GM10266 (cell line): ENCODE data around the gene C1orf185.
"Not testable (repeated sequence)": the region's sequence is repeated elsewhere in the genome, so short reads cannot be mapped to it uniquely, and the experiment has no call there.

Experiments
- DNase-seq: peaks from one replicate; pipeline ENCODE4 v3.0.0; 2012; ENCODE audit errors: extremely low spot score
- TF ChIP-seq, protein P1 (sequence below): IDR thresholded peaks from 2 replicates; pipeline ENCODE4 v1.5.1; 2012; ENCODE audit warnings: mild to moderate bottlenecking, low read depth; ENCODE audit not compliant: control insufficient read depth, insufficient read depth; ENCODE audit errors: missing control alignments

C1orf185 gene

DNA sequence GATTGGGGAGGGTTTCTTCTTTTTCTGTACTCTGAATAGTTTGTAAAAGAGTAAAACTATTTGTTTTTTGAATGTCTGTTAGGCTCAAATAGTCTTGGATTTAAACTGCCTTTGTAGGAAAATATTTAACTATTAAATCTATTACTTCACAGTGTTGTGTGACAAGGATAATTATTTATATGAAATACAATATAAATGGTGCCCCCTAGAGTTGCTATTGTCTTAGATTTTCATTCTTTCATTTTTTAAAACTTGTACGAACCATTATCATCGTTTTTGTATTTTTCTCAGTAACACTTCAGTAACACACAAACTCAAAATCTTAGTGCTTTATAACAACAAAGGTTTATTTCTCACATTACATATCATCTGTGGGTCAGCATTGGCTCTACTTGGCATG is 37.4 kb downstream of the C1orf185 start:
- DNase-seq, result no peak
- TF ChIP-seq, protein P1, sequence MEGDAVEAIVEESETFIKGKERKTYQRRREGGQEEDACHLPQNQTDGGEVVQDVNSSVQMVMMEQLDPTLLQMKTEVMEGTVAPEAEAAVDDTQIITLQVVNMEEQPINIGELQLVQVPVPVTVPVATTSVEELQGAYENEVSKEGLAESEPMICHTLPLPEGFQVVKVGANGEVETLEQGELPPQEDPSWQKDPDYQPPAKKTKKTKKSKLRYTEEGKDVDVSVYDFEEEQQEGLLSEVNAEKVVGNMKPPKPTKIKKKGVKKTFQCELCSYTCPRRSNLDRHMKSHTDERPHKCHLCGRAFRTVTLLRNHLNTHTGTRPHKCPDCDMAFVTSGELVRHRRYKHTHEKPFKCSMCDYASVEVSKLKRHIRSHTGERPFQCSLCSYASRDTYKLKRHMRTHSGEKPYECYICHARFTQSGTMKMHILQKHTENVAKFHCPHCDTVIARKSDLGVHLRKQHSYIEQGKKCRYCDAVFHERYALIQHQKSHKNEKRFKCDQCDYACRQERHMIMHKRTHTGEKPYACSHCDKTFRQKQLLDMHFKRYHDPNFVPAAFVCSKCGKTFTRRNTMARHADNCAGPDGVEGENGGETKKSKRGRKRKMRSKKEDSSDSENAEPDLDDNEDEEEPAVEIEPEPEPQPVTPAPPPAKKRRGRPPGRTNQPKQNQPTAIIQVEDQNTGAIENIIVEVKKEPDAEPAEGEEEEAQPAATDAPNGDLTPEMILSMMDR, result no peak

- TF ChIP-seq, protein P1, result no peak
Observed at GRCh38 chr1:51147394-51147793, 45.4 kb downstream of the C1orf185 start.

DNA sequence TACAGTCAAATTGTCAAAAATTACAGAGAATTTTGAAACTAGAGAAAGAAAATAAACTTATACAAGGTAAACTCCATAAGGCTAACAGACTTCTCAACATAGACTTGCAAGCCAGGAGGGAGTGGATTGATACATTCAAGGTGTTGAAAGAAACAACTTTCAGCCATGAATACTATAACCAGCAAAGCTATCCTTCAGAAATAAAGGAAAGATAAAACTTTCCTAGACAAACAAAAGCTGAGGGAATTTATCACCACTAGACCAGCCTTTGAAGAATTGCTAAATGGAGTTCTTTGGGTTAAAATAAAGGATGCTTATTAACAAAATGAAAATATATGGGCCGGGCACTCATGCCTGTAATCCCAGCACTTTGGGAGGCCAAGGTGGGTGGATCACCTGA is 52.7 kb downstream of the C1orf185 start:
- DNase-seq, result no peak
- TF ChIP-seq, protein P1, result no peak

More at GRCh38 chr1:51147394-51147793, 45.4 kb downstream of the C1orf185 start:
- no peak for DNase-seq

DNA sequence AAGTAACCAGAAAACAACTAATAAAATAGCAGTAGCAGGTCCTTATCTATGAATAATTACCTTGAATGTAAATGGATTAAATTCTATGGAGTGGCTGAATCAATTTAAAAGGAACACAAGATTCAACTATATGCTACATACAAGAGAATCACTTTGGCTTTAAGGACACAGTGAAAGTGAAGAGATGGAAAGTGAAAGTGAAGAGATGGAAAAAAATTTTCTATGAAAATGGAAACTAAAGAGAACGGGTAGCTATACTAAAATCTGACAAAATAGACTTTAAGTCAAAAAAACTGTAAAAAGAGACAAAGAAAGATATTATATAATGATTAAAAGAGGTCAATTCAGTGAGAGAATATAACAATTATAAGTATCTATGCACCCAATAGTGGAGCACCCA is 54.7 kb downstream of the C1orf185 start:
- TF ChIP-seq, protein P1, result no peak
- DNase-seq, result no peak

- TF ChIP-seq, protein P1, result no peak
- no peak for DNase-seq
Observed at GRCh38 chr1:51157395-51157794, 55.4 kb downstream of the C1orf185 start.

DNA sequence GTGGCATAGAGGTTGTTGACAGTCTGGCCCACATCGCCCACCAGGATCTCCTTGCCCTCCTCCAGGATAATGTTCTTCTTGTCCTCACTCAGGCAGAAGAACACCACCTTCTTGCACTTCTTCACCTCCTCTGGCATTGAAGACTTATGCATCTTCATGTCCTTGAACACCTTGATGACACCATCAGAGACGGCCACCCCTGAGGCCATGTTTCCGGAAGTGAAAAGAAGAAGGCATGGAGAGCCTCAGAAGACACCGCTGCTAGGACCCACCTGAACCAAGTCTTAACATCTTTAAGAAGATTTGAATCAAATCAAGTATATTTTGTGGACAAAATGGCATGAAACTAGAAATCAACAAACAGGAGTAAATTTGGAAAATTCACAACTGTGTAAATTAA is 56.2 kb downstream of the C1orf185 start:
- TF ChIP-seq, protein P1, result no peak
- no peak for DNase-seq

DNA sequence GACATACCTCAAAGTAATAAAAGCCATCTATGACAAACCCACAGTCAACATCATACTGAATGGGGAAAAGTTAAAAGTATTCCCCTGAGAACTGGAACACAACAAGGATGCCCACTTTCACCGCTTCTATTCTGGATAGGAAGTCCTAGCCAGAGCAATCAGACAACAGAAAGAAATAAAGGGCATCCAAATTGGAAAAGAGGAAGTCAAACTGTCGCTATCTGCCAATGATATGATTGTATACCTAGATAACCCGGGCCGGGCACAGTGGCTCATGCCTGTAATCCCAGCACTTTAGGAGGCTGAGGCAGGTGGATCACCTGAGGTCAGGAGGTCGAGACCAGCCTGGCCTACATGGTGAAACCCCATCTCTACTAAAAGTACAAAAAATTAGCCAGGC is 60.5 kb downstream of the C1orf185 start:
- DNase-seq, result not testable (repeated sequence)

DNA sequence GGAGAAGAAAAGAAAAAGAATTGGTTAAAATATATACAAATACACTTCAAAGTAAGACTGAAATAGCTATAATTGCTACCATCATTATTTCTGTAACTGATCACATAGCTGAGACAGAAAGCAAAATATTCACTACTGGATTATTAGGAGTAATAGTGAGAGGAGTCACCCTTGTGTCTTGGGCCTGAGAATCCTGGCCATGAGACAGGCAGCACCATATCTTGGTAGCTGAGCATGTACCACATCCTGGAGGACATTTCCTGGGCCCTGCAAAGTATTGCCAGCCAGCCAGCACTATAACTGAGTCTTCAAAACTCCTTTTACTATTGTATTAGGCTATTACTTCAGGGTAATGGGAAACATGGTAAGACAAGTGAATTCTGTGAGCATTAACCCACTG is 63.5 kb downstream of the C1orf185 start:
- no peak for DNase-seq
- TF ChIP-seq, protein P1, result no peak
